Colonic mucosa (tissue), 4 donors: Measurements from ENCODE around the gene NFASC. TPM values are rescaled to one million over a fixed set of nuclear protein-coding genes. Genes with fewer than 3 reads are reported as not detected.

Experiments used
- DNase-seq: peaks from one replicate; pipeline ENCODE4 v3.0.0-alpha.2; 2020
- H3K27ac ChIP-seq: fragments of 200-600 bp; one replicate; pipeline ENCODE4 v1.8.0; 2021
- H3K27me3 ChIP-seq: fragments of 200-600 bp; one replicate; pipeline ENCODE4 v1.8.0; 2021
- H3K36me3 ChIP-seq: fragments of 200-600 bp; one replicate; pipeline ENCODE4 v1.8.0; 2021
- H3K4me1 ChIP-seq: fragments of 200-600 bp; one replicate; pipeline ENCODE4 v1.8.0; 2021; ENCODE audit warnings: mild to moderate bottlenecking
- H3K4me3 ChIP-seq: fragments of 200-600 bp; one replicate; pipeline ENCODE4 v1.8.0; 2021
- H3K9ac ChIP-seq, 2 donors: one replicate each; pipeline ENCODE4 v1.7.0; 2013; ENCODE audit warnings: control low read depth in 2 of 2, low read depth in 2 of 2, low read length in 2 of 2
- H3K9me3 ChIP-seq: fragments of 200-600 bp; one replicate; pipeline ENCODE4 v1.8.0; 2021
- CTCF ChIP-seq: fragments of 200-600 bp; IDR thresholded peaks from one replicate; pipeline ENCODE4 v1.8.0; 2022; ENCODE audit warnings: antibody characterized with exemption, mild to moderate bottlenecking
- intact Hi-C: fragments of 100-400 bp; cut with DNase I; formaldehyde crosslinking; loops from one replicate; pipeline ENCODE4 v1.14.1; 2022
- total RNA-seq, 2 donors: library from RNA; stranded (reverse); fragmentation: NEBNext Ultra II Directional in 1 of 2; extraction: Animal tissue kit (Norgen Biotek cat#: 25700) in 1 of 2; gene quantifications; one replicate each; pipeline ENCODE4 v1.2.1, GENCODE V29; 2021
- donor health status: healthy.
- donor health status: DM: no; HTN: no; CAD: no.
- donor health status: DM: no; HTN: no; CAD: no.

The NFASC gene
- total RNA-seq, 2 donors from 2014 or later = 12.1 to 13.9 TPM

- Histone ChIP-seq H3K9ac (no peak overlapping the region), H3K27ac (no peak overlapping the region), H3K27me3 (no peaks in the 10 kb centered on the region), H3K4me1 (no peaks in the 10 kb centered on the region), H3K4me3 (no peak overlapping the region), H3K9me3 (no peaks in the 10 kb centered on the region), H3K36me3 (no peaks in the 10 kb centered on the region)
- no peak for TF ChIP-seq CTCF
- DNase-seq = no peak
- intact Hi-C loops = no loop called here
These were observed 110.3 kb downstream of the NFASC start for GRCh38 chr1:204980840-204981405.

- Histone ChIP-seq H3K27me3 (no peaks in the 10 kb centered on the region), H3K36me3 (no peaks in the 10 kb centered on the region), H3K9ac (no peak overlapping the region), H3K4me1 (no peaks in the 10 kb centered on the region), H3K9me3 (no peaks in the 10 kb centered on the region), H3K27ac (no peak overlapping the region), H3K4me3 (no peak overlapping the region)
- intact Hi-C loops = no loop called here
- no peak for DNase-seq
- TF ChIP-seq CTCF = no peak
These were observed 112.5 kb downstream of the NFASC start for GRCh38 chr1:204983136-204983535.

GRCh38 chr1:204983881-204984280 is 113.2 kb downstream of the NFASC start:
- no peak for TF ChIP-seq CTCF
- no peak overlapping the region for H3K4me3 ChIP-seq
- H3K9me3 ChIP-seq = no peaks in the 10 kb centered on the region
- H3K4me1 ChIP-seq = no peaks in the 10 kb centered on the region
- H3K9ac ChIP-seq = no peak overlapping the region
- no peaks in the 10 kb centered on the region for H3K36me3 ChIP-seq
- DNase-seq = no peak
- H3K27me3 ChIP-seq = no peaks in the 10 kb centered on the region
- intact Hi-C loops = no loop called here
- no peak overlapping the region for H3K27ac ChIP-seq

- H3K4me1 ChIP-seq = no peaks in the 10 kb centered on the region
- H3K9me3 ChIP-seq = no peaks in the 10 kb centered on the region
- H3K4me3 ChIP-seq = no peak overlapping the region
- intact Hi-C loops = no loop called here
- H3K36me3 ChIP-seq = no peaks in the 10 kb centered on the region
- no peak for TF ChIP-seq CTCF
- H3K27ac ChIP-seq = no peak overlapping the region
- no peak for DNase-seq
- H3K27me3 ChIP-seq = no peaks in the 10 kb centered on the region
- no peak overlapping the region for H3K9ac ChIP-seq
These were observed 113.8 kb downstream of the NFASC start for GRCh38 chr1:204984499-204984898.

- H3K9me3 ChIP-seq = no peaks in the 10 kb centered on the region
- no peak overlapping the region for H3K27ac ChIP-seq
- no peak for DNase-seq
- intact Hi-C loops = loop anchor here (5.0 kb wide), 3 partner anchors 76 to 266 kb away; no protein-coding TSS in a partner anchor
- TF ChIP-seq CTCF = no peak
- no peak overlapping the region for H3K4me3 ChIP-seq
- no peaks in the 10 kb centered on the region for H3K36me3 ChIP-seq
- H3K9ac ChIP-seq = no peak overlapping the region
- no peaks in the 10 kb centered on the region for H3K27me3 ChIP-seq
- H3K4me1 ChIP-seq = no peaks in the 10 kb centered on the region
These were observed 115.5 kb downstream of the NFASC start for GRCh38 chr1:204986181-204986580.
